Measurements from ENCODE around the gene ZDHHC14. TPM values are rescaled to one million over a fixed set of nuclear protein-coding genes. Genes with fewer than 3 reads are reported as not detected.

Gene ZDHHC14
- total and polyA plus RNA-seq, 3 donors from 2014 or later: 28.5 to 74.9 (median 67.9) TPM

- Histone ChIP-seq H3K4me3 (no peak overlapping the region), H3K4me1 (peaks cover 6% of the 10 kb centered on the region), H3K27me3 (no peaks in the 10 kb centered on the region), H3K9me3 (no peaks in the 10 kb centered on the region), H3K36me3 (ENCODE audit: low read depth, missing control alignments) (no peaks in the 10 kb centered on the region), H3K27ac (peak overlapping the region; percentile 29 to 59)
- intact Hi-C loops (cut with DNase I; ENCODE audit: low total_unique reads): no loop called here
- 38 to 56% methylated on average over 7 to 9 of the region's 9 CpGs for WGBS, 2 donors
- TF ChIP-seq POLR2A (IDR thresholded peaks at IDR 0.05) (no peak), CTCF (IDR thresholded peaks at IDR 0.05) (peak; percentile 25 to 34 (median 32))
- peak; percentile 56 for DNase-seq
These were observed 216.7 kb downstream of the ZDHHC14 start for GRCh38 chr6:157597461-157598312.

- no peaks in the 10 kb centered on the region for H3K27me3 ChIP-seq
- DNase-seq: no peak
- intact Hi-C loops (cut with DNase I; ENCODE audit: low total_unique reads): no loop called here
- WGBS, 2 donors: 94 to 96% methylated on average over 12 of the region's 12 CpGs
- TF ChIP-seq POLR2A (IDR thresholded peaks at IDR 0.05) (no peak), CTCF (IDR thresholded peaks at IDR 0.05) (no peak)
- peaks cover 6% of the 10 kb centered on the region for H3K4me1 ChIP-seq
- H3K9me3 ChIP-seq: no peaks in the 10 kb centered on the region
- H3K4me3 ChIP-seq: no peak overlapping the region
- H3K36me3 ChIP-seq (ENCODE audit: low read depth, missing control alignments): no peaks in the 10 kb centered on the region
- no peak overlapping the region for H3K27ac ChIP-seq
These were observed 218.2 kb downstream of the ZDHHC14 start for GRCh38 chr6:157599191-157599590.

- no peak for DNase-seq
- intact Hi-C loops (cut with DNase I; ENCODE audit: low total_unique reads): no loop called here
- Histone ChIP-seq H3K36me3 (ENCODE audit: low read depth, missing control alignments) (no peaks in the 10 kb centered on the region), H3K4me1 (peaks cover 6% of the 10 kb centered on the region), H3K4me3 (no peak overlapping the region), H3K27me3 (no peaks in the 10 kb centered on the region), H3K9me3 (no peaks in the 10 kb centered on the region), H3K27ac (no peak overlapping the region)
- WGBS, 2 donors: 91 to 92% methylated on average over 14 to 15 of the region's 15 CpGs
- no peak for TF ChIP-seq POLR2A (IDR thresholded peaks at IDR 0.05)
- TF ChIP-seq CTCF (IDR thresholded peaks at IDR 0.05): no peak
These were observed 219.8 kb downstream of the ZDHHC14 start for GRCh38 chr6:157600807-157601206.

- no peak overlapping the region for H3K27ac ChIP-seq
- H3K4me1 ChIP-seq: peaks cover 4% of the 10 kb centered on the region
- H3K9me3 ChIP-seq: no peaks in the 10 kb centered on the region
- intact Hi-C loops (cut with DNase I; ENCODE audit: low total_unique reads): no loop called here
- H3K36me3 ChIP-seq (ENCODE audit: low read depth, missing control alignments): no peaks in the 10 kb centered on the region
- WGBS, 2 donors: 89 to 95% methylated on average over 16 to 18 of the region's 18 CpGs
- TF ChIP-seq CTCF (IDR thresholded peaks at IDR 0.05) (no peak), POLR2A (IDR thresholded peaks at IDR 0.05) (no peak)
- H3K4me3 ChIP-seq: no peak overlapping the region
- no peak for DNase-seq
- H3K27me3 ChIP-seq: no peaks in the 10 kb centered on the region
These were observed 221.7 kb downstream of the ZDHHC14 start for GRCh38 chr6:157602521-157603295.
